Psoas muscle (tissue), 8 donors: Measurements from ENCODE around the gene TSPAN9. TPM values are rescaled to one million over a fixed set of nuclear protein-coding genes. Genes with fewer than 3 reads are reported as not detected.

Experiments used
- ATAC-seq, 4 donors: fragments of 200-7000 bp; cut with Tn5 transposase; one replicate each; pipeline ENCODE4 v1.9.1; 2020; ENCODE audit warnings: moderate library complexity in 3 of 4, mild to moderate bottlenecking in 2 of 4
- DNase-seq, 2 donors: peaks; one replicate each; pipeline ENCODE4 v3.0.0-alpha.2; 2020
- H3K27ac ChIP-seq: fragments of 200-600 bp; one replicate; pipeline ENCODE4 v1.8.0; 2022
- H3K27me3 ChIP-seq, 3 donors: fragments of 200-600 bp in 1 of 3; one replicate each; pipeline versions ENCODE4 v1.6.1 to v1.8.0; 2013 to 2022; ENCODE audit warnings: low read length in 2 of 3, mild to moderate bottlenecking in 2 of 3, moderate library complexity in 1 of 3; ENCODE audit not compliant: insufficient read depth in 3 of 3
- H3K36me3 ChIP-seq, 2 donors: fragments of 200-600 bp in 1 of 2; one replicate each; pipeline versions ENCODE4 v1.6.1 to v1.8.0; 2013 to 2022; ENCODE audit warnings: low read depth in 1 of 2, mild to moderate bottlenecking in 1 of 2, moderate library complexity in 1 of 2; ENCODE audit not compliant: insufficient read depth in 1 of 2
- H3K4me1 ChIP-seq: fragments of 200-600 bp; one replicate; pipeline ENCODE4 v1.8.0; 2022
- H3K4me3 ChIP-seq: fragments of 200-600 bp; one replicate; pipeline ENCODE4 v1.8.0; 2022; ENCODE audit warnings: mild to moderate bottlenecking
- H3K9me3 ChIP-seq: fragments of 200-600 bp; one replicate; pipeline ENCODE4 v1.8.0; 2022
- CTCF ChIP-seq: fragments of 200-600 bp; IDR thresholded peaks from one replicate; pipeline ENCODE4 v1.8.0; 2022; ENCODE audit warnings: antibody characterized with exemption
- WGBS, 3 donors: extraction: QIAGEN DNeasy Blood & Tissue Kit; methylation state at CpG; one replicate each; pipeline versions ENCODE4 v1.1.6 to v1.1.7; 2013; 5-methylcytosine and 5-hydroxymethylcytosine counted together
- intact Hi-C, 2 donors: fragments of 100-400 bp; cut with DNase I; formaldehyde crosslinking; loops; one replicate each; pipeline versions ENCODE4 v1.11.0 to v1.14.2; 2022
- polyA plus RNA-seq, 3 donors: library from polyadenylated mRNA; stranded (reverse); fragments of 200-250 nt; gene quantifications; one replicate each; pipeline ENCODE4 v1.2.3, GENCODE V29; 2013
- total RNA-seq, 4 donors: library from RNA; stranded (reverse); fragmentation: NEBNext Ultra II Directional in 2 of 4; extraction: Animal tissue kit (Norgen Biotek cat#: 25700) in 2 of 4; gene quantifications; one replicate each; pipeline versions ENCODE4 v1.2.1 to v1.2.4, GENCODE V29; 2021 to 2023
- donor health status: healthy with polysubstance abuse.
- donor health status: DM: no; HTN: no; CAD: no; lungs with moderate emphysema.
- donor health status: Bipolar disorder and iron deficiency.
- donor health status: healthy.
- donor health status: DM: yes; HTN: yes; CAD: no.
- donor health status: DM: no; HTN: no; CAD: no.
- donor health status: DM: no; HTN: no; CAD: no.
- donor health status: DM: yes; HTN: yes; CAD: no.

Gene TSPAN9
- total and polyA plus RNA-seq, 7 donors: 6.4 to 28.0 (median 11.6) TPM

GRCh38 chr12:3042826-3043225, 34.4 kb upstream of the TSPAN9 start:
- peaks cover 50% of the 10 kb centered on the region for H3K4me1 ChIP-seq
- 75 to 95% (median 78%) methylated on average over 4 of the region's 4 CpGs for WGBS, 3 donors
- DNase-seq (no peak), ATAC-seq (peak in 1 of 4 donors; percentile 1)
- no peak overlapping the region for H3K27ac ChIP-seq
- intact Hi-C loops: loop anchor here (2.0 to 10.0 kb wide), 3 partner anchors 158 to 191 kb away; partner anchors contain the start of gene TEX52 (in 1 of the 2)
- H3K4me3 ChIP-seq: no peak overlapping the region
- no peak for TF ChIP-seq CTCF
- peaks cover 0 to 41% of the 10 kb centered on the region in 2 donors for H3K36me3 ChIP-seq
- no peaks in the 10 kb centered on the region for H3K9me3 ChIP-seq
- no peaks in the 10 kb centered on the region for H3K27me3 ChIP-seq

GRCh38 chr12:3043406-3043805, 33.8 kb upstream of the TSPAN9 start:
- Histone ChIP-seq H3K4me1 (peaks cover 50% of the 10 kb centered on the region), H3K9me3 (no peaks in the 10 kb centered on the region), H3K27ac (peak overlapping the region; percentile 6), H3K27me3 (no peaks in the 10 kb centered on the region), H3K4me3 (no peak overlapping the region), H3K36me3 (peaks cover 0 to 35% of the 10 kb centered on the region in 2 donors)
- no peak for TF ChIP-seq CTCF
- no peak for ATAC-seq
- 94 to 98% (median 96%) methylated on average over 7 of the region's 7 CpGs for WGBS, 3 donors
- DNase-seq: no peak
- intact Hi-C loops: loop anchor here (2.0 to 10.0 kb wide), 3 partner anchors 159 to 191 kb away; partner anchors contain the start of gene TEX52 (in 1 of the 2)

GRCh38 chr12:3044141-3044630, 33.0 kb upstream of the TSPAN9 start:
- WGBS, 3 donors: 78 to 87% (median 82%) methylated on average over 7 to 8 of the region's 8 CpGs
- Histone ChIP-seq H3K27ac (peak overlapping the region; percentile 6), H3K4me3 (no peak overlapping the region), H3K36me3 (peaks cover 0 to 27% of the 10 kb centered on the region in 2 donors), H3K27me3 (no peaks in the 10 kb centered on the region), H3K9me3 (no peaks in the 10 kb centered on the region), H3K4me1 (peaks cover 50% of the 10 kb centered on the region)
- no peak for ATAC-seq
- TF ChIP-seq CTCF: no peak
- intact Hi-C loops: loop anchor here (5.0 to 10.0 kb wide), 2 partner anchors 189 to 192 kb away; partner anchors contain the start of gene TEX52 (in 1 of the 2)
- no peak for DNase-seq

GRCh38 chr12:3045494-3045893, 31.7 kb upstream of the TSPAN9 start:
- peaks cover 0 to 14% of the 10 kb centered on the region in 2 donors for H3K36me3 ChIP-seq
- H3K4me1 ChIP-seq: peaks cover 56% of the 10 kb centered on the region
- H3K4me3 ChIP-seq: no peak overlapping the region
- DNase-seq (no peak), ATAC-seq (no peak)
- H3K27me3 ChIP-seq: no peaks in the 10 kb centered on the region
- intact Hi-C loops: loop anchor here in 1 of 2 donors (10.0 kb wide), 1 partner anchor 191 kb away; the partner anchor contains the start of gene TEX52
- no peaks in the 10 kb centered on the region for H3K9me3 ChIP-seq
- no peak for TF ChIP-seq CTCF
- 85 to 92% (median 85%) methylated on average over 5 of the region's 5 CpGs for WGBS, 3 donors
- peak overlapping the region; percentile 76 for H3K27ac ChIP-seq
